ENCODE data around the gene TMEM18.

- no peak for TF ChIP-seq BHLHE40 (IDR thresholded peaks at IDR 0.05; ENCODE audit: low read depth, low read length)
- no peak for TF ChIP-seq USF2 (IDR thresholded peaks at IDR 0.05; ENCODE audit: low read depth, low read length)
- TF ChIP-seq CTCF (conservative IDR thresholded peaks at IDR 0.05; ENCODE audit: low read depth, low read length) = no peak
- no peak for TF ChIP-seq SMC3 (IDR thresholded peaks at IDR 0.05; ENCODE audit: low read depth, low read length)
- no peak for TF ChIP-seq MXI1 (IDR thresholded peaks at IDR 0.05; ENCODE audit: borderline replicate concordance, low read depth, low read length)
Observed at GRCh38 chr2:634636-635388, 42.4 kb downstream of the TMEM18 start.

All from IMR-90 (cell line).